Breast epithelium (tissue), 3 donors: ENCODE data around the gene SEPTIN8.

Experiments
- POLR2AphosphoS5 ChIP-seq, 3 donors: sonication (generic); formaldehyde crosslinking; IDR thresholded peaks; one replicate each; pipeline ENCODE4 v1.6.1; 2017; ENCODE audit warnings: antibody characterized with exemption in 3 of 3
- TF ChIP-seq, protein P1 (sequence below), 3 donors: fragments of 450-650 bp; IDR thresholded peaks; one replicate each; pipeline ENCODE4 v1.5.1; 2016 to 2017; ENCODE audit warnings: antibody characterized with exemption in 3 of 3, mild to moderate bottlenecking in 3 of 3, moderate library complexity in 3 of 3

DNA sequence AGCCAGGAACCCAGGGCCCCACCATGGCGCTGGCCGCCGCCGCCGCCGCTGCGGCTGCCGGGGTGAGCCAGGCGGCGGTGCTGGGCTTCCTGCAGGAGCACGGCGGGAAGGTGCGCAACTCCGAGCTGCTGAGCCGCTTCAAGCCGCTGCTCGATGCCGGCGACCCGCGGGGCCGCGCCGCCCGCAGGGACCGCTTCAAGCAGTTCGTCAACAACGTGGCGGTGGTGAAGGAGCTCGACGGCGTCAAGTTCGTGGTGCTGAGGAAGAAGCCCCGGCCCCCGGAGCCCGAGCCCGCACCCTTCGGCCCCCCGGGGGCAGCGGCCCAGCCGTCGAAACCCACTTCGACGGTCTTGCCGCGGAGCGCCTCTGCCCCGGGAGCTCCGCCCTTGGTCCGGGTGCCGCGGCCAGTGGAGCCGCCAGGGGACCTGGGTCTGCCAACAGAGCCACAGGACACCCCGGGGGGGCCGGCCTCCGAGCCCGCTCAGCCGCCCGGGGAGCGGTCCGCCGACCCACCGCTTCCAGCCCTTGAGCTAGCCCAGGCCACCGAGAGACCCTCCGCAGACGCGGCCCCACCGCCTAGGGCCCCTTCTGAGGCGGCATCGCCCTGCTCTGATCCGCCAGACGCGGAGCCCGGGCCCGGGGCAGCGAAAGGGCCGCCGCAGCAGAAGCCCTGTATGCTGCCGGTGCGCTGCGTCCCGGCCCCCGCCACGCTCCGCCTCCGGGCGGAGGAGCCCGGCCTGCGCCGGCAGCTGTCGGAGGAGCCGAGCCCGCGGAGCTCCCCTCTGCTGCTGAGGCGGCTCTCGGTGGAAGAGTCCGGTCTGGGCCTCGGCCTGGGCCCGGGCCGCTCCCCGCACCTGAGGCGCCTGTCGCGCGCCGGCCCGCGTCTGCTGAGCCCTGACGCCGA, 36.8 kb upstream of the SEPTIN8 start:
- TF ChIP-seq, protein P1, sequence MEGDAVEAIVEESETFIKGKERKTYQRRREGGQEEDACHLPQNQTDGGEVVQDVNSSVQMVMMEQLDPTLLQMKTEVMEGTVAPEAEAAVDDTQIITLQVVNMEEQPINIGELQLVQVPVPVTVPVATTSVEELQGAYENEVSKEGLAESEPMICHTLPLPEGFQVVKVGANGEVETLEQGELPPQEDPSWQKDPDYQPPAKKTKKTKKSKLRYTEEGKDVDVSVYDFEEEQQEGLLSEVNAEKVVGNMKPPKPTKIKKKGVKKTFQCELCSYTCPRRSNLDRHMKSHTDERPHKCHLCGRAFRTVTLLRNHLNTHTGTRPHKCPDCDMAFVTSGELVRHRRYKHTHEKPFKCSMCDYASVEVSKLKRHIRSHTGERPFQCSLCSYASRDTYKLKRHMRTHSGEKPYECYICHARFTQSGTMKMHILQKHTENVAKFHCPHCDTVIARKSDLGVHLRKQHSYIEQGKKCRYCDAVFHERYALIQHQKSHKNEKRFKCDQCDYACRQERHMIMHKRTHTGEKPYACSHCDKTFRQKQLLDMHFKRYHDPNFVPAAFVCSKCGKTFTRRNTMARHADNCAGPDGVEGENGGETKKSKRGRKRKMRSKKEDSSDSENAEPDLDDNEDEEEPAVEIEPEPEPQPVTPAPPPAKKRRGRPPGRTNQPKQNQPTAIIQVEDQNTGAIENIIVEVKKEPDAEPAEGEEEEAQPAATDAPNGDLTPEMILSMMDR (IDR thresholded peaks at IDR 0.05) = no peak
- no peak for TF ChIP-seq POLR2AphosphoS5 (IDR thresholded peaks at IDR 0.05)
